GM12891 (cell line): ENCODE measurements around the gene CHID1.

Experiments
- PAX5 ChIP-seq: IDR thresholded peaks from 2 replicates; pipeline ENCODE4 v1.6.1; 2011; ENCODE audit warnings: low read length, moderate library complexity, mild to moderate bottlenecking; ENCODE audit not compliant: insufficient read depth, severe bottlenecking
- POLR2A ChIP-seq: IDR thresholded peaks from 2 replicates; pipeline ENCODE4 v1.6.1; 2011; ENCODE audit warnings: low read depth, low read length, control low read depth
- POLR2AphosphoS5 ChIP-seq: IDR thresholded peaks from 2 replicates; pipeline ENCODE4 v1.6.1; 2011; ENCODE audit warnings: low read depth, low read length, control low read depth
- SPI1 ChIP-seq: IDR thresholded peaks from 2 replicates; pipeline ENCODE4 v1.6.1; 2011; ENCODE audit warnings: low read depth, low read length, control low read depth
- TAF1 ChIP-seq: IDR thresholded peaks from 2 replicates; pipeline ENCODE4 v1.6.1; 2011; ENCODE audit warnings: low read depth, low read length, control low read depth

GRCh38 chr11:931385-931784 lies 20.8 kb upstream of the CHID1 start:
- TF ChIP-seq POLR2AphosphoS5 (no peak), TAF1 (no peak), POLR2A (no peak), SPI1 (no peak), PAX5 (no peak)
